ENCODE results near the gene JPH4. TPM values are rescaled to one million over a fixed set of nuclear protein-coding genes. Genes with fewer than 3 reads are reported as not detected.

The JPH4 gene
- total and polyA plus RNA-seq, 2 donors (not counting 3 experiments of a cell fraction or from before 2014, with no cell fraction given), result 0.06 TPM; not detected in 1

GRCh38 chr14:23571701-23572523 is 6.7 kb downstream of the JPH4 start:
- Histone ChIP-seq H3K27ac (ENCODE audit: insufficient read depth, low read depth, low read length) (no peak overlapping the region), H3K79me2 (ENCODE audit: control insufficient read depth, insufficient read depth, low read length) (no peaks in the 10 kb centered on the region), H2AFZ (ENCODE audit: low read depth, low read length) (no peak overlapping the region), H3K9ac (replicated peaks; ENCODE audit: extremely low read depth, insufficient read depth, low read length) (no peak overlapping the region), H3K4me1 (ENCODE audit: control insufficient read depth, extremely low read depth, insufficient read depth, low read length) (peaks cover 3% of the 10 kb centered on the region), H3K36me3 (ENCODE audit: control insufficient read depth in 2 of 2, extremely low read depth in 1 of 2, insufficient read depth in 2 of 2, low read length in 2 of 2) (no peaks in the 10 kb centered on the region), H3K4me3 (replicated peaks in 1 of 3; ENCODE audit: insufficient read depth in 1 of 3, low read depth in 1 of 3, low read length in 3 of 3) (no peak overlapping the region), H3K4me2 (ENCODE audit: insufficient read depth, low read length) (no peak overlapping the region), H4K20me1 (replicated peaks; ENCODE audit: control insufficient read depth, extremely low read depth, insufficient read depth, low read length) (no peaks in the 10 kb centered on the region), H3K27me3 (ENCODE audit: control insufficient read depth in 2 of 2, insufficient read depth in 2 of 2, low read length in 2 of 2) (peaks cover 23 to 29% of the 10 kb centered on the region in 2 experiments), H3K9me1 (replicated peaks; ENCODE audit: control insufficient read depth, extremely low read depth, insufficient read depth, low read length) (no peaks in the 10 kb centered on the region), H3K9me3 (replicated peaks; ENCODE audit: control insufficient read depth, insufficient read depth, low read length) (no peaks in the 10 kb centered on the region)
- TF ChIP-seq, protein P1, sequence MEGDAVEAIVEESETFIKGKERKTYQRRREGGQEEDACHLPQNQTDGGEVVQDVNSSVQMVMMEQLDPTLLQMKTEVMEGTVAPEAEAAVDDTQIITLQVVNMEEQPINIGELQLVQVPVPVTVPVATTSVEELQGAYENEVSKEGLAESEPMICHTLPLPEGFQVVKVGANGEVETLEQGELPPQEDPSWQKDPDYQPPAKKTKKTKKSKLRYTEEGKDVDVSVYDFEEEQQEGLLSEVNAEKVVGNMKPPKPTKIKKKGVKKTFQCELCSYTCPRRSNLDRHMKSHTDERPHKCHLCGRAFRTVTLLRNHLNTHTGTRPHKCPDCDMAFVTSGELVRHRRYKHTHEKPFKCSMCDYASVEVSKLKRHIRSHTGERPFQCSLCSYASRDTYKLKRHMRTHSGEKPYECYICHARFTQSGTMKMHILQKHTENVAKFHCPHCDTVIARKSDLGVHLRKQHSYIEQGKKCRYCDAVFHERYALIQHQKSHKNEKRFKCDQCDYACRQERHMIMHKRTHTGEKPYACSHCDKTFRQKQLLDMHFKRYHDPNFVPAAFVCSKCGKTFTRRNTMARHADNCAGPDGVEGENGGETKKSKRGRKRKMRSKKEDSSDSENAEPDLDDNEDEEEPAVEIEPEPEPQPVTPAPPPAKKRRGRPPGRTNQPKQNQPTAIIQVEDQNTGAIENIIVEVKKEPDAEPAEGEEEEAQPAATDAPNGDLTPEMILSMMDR (IDR thresholded peaks at IDR 0.05; ENCODE audit: extremely low read depth in 1 of 2, insufficient read depth in 1 of 2, low read depth in 1 of 2, low read length in 2 of 2), result no peak
- TF ChIP-seq GATA2 (IDR thresholded peaks at IDR 0.05; ENCODE audit: insufficient read depth, insufficient read length, low read depth, low read length) (no peak), EZH2 (IDR thresholded peaks at IDR 0.05; ENCODE audit: borderline replicate concordance, low read depth, low read length, severe bottlenecking) (no peak), POLR2AphosphoS5 (IDR thresholded peaks at IDR 0.05; ENCODE audit: insufficient read depth, low read depth, low read length) (no peak), MYC (IDR thresholded peaks at IDR 0.05; ENCODE audit: low read depth, low read length) (no peak), FOS (IDR thresholded peaks at IDR 0.05; ENCODE audit: borderline replicate concordance, insufficient read depth, low read length) (no peak), JUN (IDR thresholded peaks at IDR 0.05; ENCODE audit: borderline replicate concordance, insufficient read depth, insufficient read length, low read depth) (no peak), POLR2A (IDR thresholded peaks at IDR 0.05; ENCODE audit: low read depth, low read length) (no peak)
- TF ChIP-seq, protein P2, sequence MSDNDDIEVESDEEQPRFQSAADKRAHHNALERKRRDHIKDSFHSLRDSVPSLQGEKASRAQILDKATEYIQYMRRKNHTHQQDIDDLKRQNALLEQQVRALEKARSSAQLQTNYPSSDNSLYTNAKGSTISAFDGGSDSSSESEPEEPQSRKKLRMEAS (IDR thresholded peaks at IDR 0.05; ENCODE audit: insufficient read depth, insufficient read length), result no peak
- no peak for FAIRE-seq
- CTCF ChIA-PET, result interaction anchor here (1.5 to 3.6 kb wide), 4 partner anchors 10 to 339 kb away, joined by 4 to 12 read pairs (median 5); no protein-coding TSS in a partner anchor
- dilution Hi-C loops (cut with MboI; ENCODE audit: extremely low pct_ligation_motif_present, low sequenced_read_pairs), result no loop called here
- BruUV-seq (replicated peaks), result no TSS peak
- no peak for DNase-seq (ENCODE audit: low read depth, low spot score)
- POLR2A ChIA-PET, result no interaction called here
- intact Hi-C loops (cut with micrococcal nuclease), result no loop called here
